ENCODE data around the gene SUPT5H. TPM values are rescaled to one million over a fixed set of nuclear protein-coding genes. Genes with fewer than 3 reads are reported as not detected.

The SUPT5H gene
- total RNA-seq, 2 donors from 2014 or later = 81.7 to 95.1 TPM

GRCh38 chr19:39497996-39498797, 52.8 kb downstream of the SUPT5H start:
- Histone ChIP-seq H3K9me3 (no peaks in the 10 kb centered on the region), H3K4me1 (peaks cover 0 to 19% of the 10 kb centered on the region in 2 donors), H3K36me3 (no peaks in the 10 kb centered on the region), H3K27ac (no peak overlapping the region), H3K4me3 (peak overlapping the region in 1 of 2 donors; percentile 25), H3K27me3 (peaks cover 4 to 10% of the 10 kb centered on the region in 2 donors)
- peak in 1 of 2 donors; percentile 60 for TF ChIP-seq CTCF (IDR thresholded peaks at IDR 0.05)
- no peak for DNase-seq (ENCODE audit: low spot score)

GRCh38 chr19:39498798-39499642, 53.6 kb downstream of the SUPT5H start, which contains the start of gene DLL3:
Gene DLL3 (plus strand): TSS chr19:39498947. CDS start chr19:39498975, 28 bp downstream.
- no peak for DNase-seq (ENCODE audit: low spot score)
- peaks cover 4 to 10% of the 10 kb centered on the region in 2 donors for H3K27me3 ChIP-seq
- H3K9me3 ChIP-seq = no peaks in the 10 kb centered on the region
- TF ChIP-seq CTCF (IDR thresholded peaks at IDR 0.05) = no peak
- no peaks in the 10 kb centered on the region for H3K36me3 ChIP-seq
- peaks cover 0 to 19% of the 10 kb centered on the region in 2 donors for H3K4me1 ChIP-seq
- H3K27ac ChIP-seq = no peak within 1 kb of the TSS
- peak within 1 kb of the TSS in 1 of 2 donors; percentile 25 for H3K4me3 ChIP-seq

GRCh38 chr19:39499932-39500331, 54.5 kb downstream of the SUPT5H start:
- H3K27ac ChIP-seq = no peak overlapping the region
- TF ChIP-seq CTCF (IDR thresholded peaks at IDR 0.05) = no peak
- no peaks in the 10 kb centered on the region for H3K9me3 ChIP-seq
- DNase-seq (ENCODE audit: low spot score) = no peak
- peaks cover 4 to 10% of the 10 kb centered on the region in 2 donors for H3K27me3 ChIP-seq
- peaks cover 0 to 19% of the 10 kb centered on the region in 2 donors for H3K4me1 ChIP-seq
- H3K4me3 ChIP-seq = no peak overlapping the region
- H3K36me3 ChIP-seq = no peaks in the 10 kb centered on the region

GRCh38 chr19:39500543-39500942, 55.2 kb downstream of the SUPT5H start:
- Histone ChIP-seq H3K4me3 (no peak overlapping the region), H3K27ac (no peak overlapping the region), H3K4me1 (peaks cover 0 to 19% of the 10 kb centered on the region in 2 donors), H3K36me3 (no peaks in the 10 kb centered on the region), H3K27me3 (peaks cover 4 to 10% of the 10 kb centered on the region in 2 donors), H3K9me3 (no peaks in the 10 kb centered on the region)
- TF ChIP-seq CTCF (IDR thresholded peaks at IDR 0.05) = no peak
- DNase-seq (ENCODE audit: low spot score) = no peak

- H3K27me3 ChIP-seq = peaks cover 4 to 10% of the 10 kb centered on the region in 2 donors
- H3K27ac ChIP-seq = no peak overlapping the region
- peaks cover 0 to 19% of the 10 kb centered on the region in 2 donors for H3K4me1 ChIP-seq
- no peak overlapping the region for H3K4me3 ChIP-seq
- H3K9me3 ChIP-seq = no peaks in the 10 kb centered on the region
- H3K36me3 ChIP-seq = no peaks in the 10 kb centered on the region
- no peak for TF ChIP-seq CTCF (IDR thresholded peaks at IDR 0.05)
- no peak for DNase-seq (ENCODE audit: low spot score)
Observed at GRCh38 chr19:39501340-39501739, 56.0 kb downstream of the SUPT5H start.

All from right atrium auricular region (tissue), 2 donors.